IPS-18c (cell line): ENCODE measurements around the gene MGME1.

Experiments
- H3K4me3 ChIP-seq: 2 replicates; pipeline ENCODE4 v1.7.0; 2013; ENCODE audit warnings: low read depth, mild to moderate bottlenecking, low read length, moderate library complexity; ENCODE audit not compliant: insufficient read depth
- H3K9me3 ChIP-seq: one replicate; pipeline ENCODE4 v1.6.1; 2013; ENCODE audit warnings: mild to moderate bottlenecking, low read length, moderate library complexity; ENCODE audit not compliant: control insufficient read depth, insufficient read depth

The MGME1 gene

GRCh38 chr20:18030020-18030419 lies 61.2 kb downstream of the MGME1 start:
- Histone ChIP-seq H3K9me3 (no peaks in the 10 kb centered on the region), H3K4me3 (no peak overlapping the region)

- Histone ChIP-seq H3K4me3 (no peak overlapping the region), H3K9me3 (no peaks in the 10 kb centered on the region)
Measured at GRCh38 chr20:18031050-18031449, 62.2 kb downstream of the MGME1 start.

GRCh38 chr20:18031888-18032509 lies 63.2 kb downstream of the MGME1 start:
- no peak overlapping the region for H3K4me3 ChIP-seq
- no peaks in the 10 kb centered on the region for H3K9me3 ChIP-seq

- Histone ChIP-seq H3K9me3 (no peaks in the 10 kb centered on the region), H3K4me3 (no peak overlapping the region)
Measured at GRCh38 chr20:18032977-18033892, 64.4 kb downstream of the MGME1 start.

GRCh38 chr20:18034039-18034438 lies 65.2 kb downstream of the MGME1 start:
- Histone ChIP-seq H3K4me3 (no peak overlapping the region), H3K9me3 (no peaks in the 10 kb centered on the region)

- no peak overlapping the region for H3K4me3 ChIP-seq
Measured at GRCh38 chr20:18039063-18039462, 70.2 kb downstream of the MGME1 start.

More at GRCh38 chr20:18039063-18039462, 70.2 kb downstream of the MGME1 start:
- peaks cover 4% of the 10 kb centered on the region for H3K9me3 ChIP-seq
